Measurements from ENCODE around the gene LMX1B.

- TF ChIP-seq CTCF (conservative IDR thresholded peaks at IDR 0.05; ENCODE audit: low read depth, low read length) (peak; percentile 39; the same call in 1 of the 2 replicates), EZH2 (IDR thresholded peaks at IDR 0.05; ENCODE audit: low read length, unreplicated experiment) (no peak)
These were observed 48.0 kb downstream of the LMX1B start for GRCh38 chr9:126661521-126662251.
